Right cardiac atrium (tissue), 5 donors: ENCODE measurements around the gene PRKAR2A. TPM values are rescaled to one million over a fixed set of nuclear protein-coding genes. Genes with fewer than 3 reads are reported as not detected.

Experiments used
- ATAC-seq, 2 donors: fragments of 200-7000 bp; cut with Tn5 transposase; one replicate each; pipeline versions ENCODE4 v1.8.0 to v1.9.1; 2020; ENCODE audit warnings: moderate library complexity in 2 of 2, mild to moderate bottlenecking in 1 of 2
- DNase-seq, 3 donors: peaks; one replicate each; pipeline ENCODE4 v3.0.0-alpha.2; 2020
- H3K27ac ChIP-seq: one replicate; pipeline ENCODE4 v1.5.1; 2013; ENCODE audit warnings: mild to moderate bottlenecking, low read length, control low read depth, moderate library complexity
- H3K27me3 ChIP-seq: one replicate; pipeline ENCODE4 v1.6.1; 2013; ENCODE audit not compliant: control insufficient read depth, insufficient read depth
- H3K4me1 ChIP-seq: one replicate; pipeline ENCODE4 v1.6.1; 2013; ENCODE audit warnings: low read length; ENCODE audit not compliant: control insufficient read depth, insufficient read depth
- H3K4me3 ChIP-seq: one replicate; pipeline ENCODE4 v1.5.1; 2013; ENCODE audit warnings: low read length, control low read depth
- H3K9me3 ChIP-seq: one replicate; pipeline ENCODE4 v1.6.1; 2013; ENCODE audit warnings: low read length; ENCODE audit not compliant: control insufficient read depth
- WGBS: extraction: QIAGEN DNeasy Blood & Tissue Kit; methylation state at CpG from one replicate; pipeline ENCODE4 v1.1.7; 2013; 5-methylcytosine and 5-hydroxymethylcytosine counted together
- intact Hi-C, 4 donors: fragments of 100-400 bp; cut with DNase I; formaldehyde crosslinking; loops; one replicate each; pipeline versions ENCODE4 v1.11.0 to v1.14.0; 2022 to 2023
- polyA plus RNA-seq: library from polyadenylated mRNA; stranded (reverse); fragments of 200-250 nt; gene quantifications from one replicate; pipeline ENCODE4 v1.2.3, GENCODE V29; 2013
- total RNA-seq, 4 donors: library from RNA; stranded (reverse); fragmentation: NEBNext Ultra II Directional; extraction: Animal tissue kit (Norgen Biotek cat#: 25700); gene quantifications; one replicate each; pipeline ENCODE4 v1.2.1, GENCODE V29; 2021
- donor health status: healthy with polysubstance abuse.
- donor health status: DM: no; HTN: yes; CAD: no.
- donor health status: DM: no; HTN: no; CAD: no.
- donor health status: DM: no; HTN: yes; CAD: no; lungs with severe emphysema.
- donor health status: DM: yes; HTN: yes; CAD: no.

PRKAR2A gene
- total and polyA plus RNA-seq, 5 donors: 12.1 to 50.5 (median 43.2) TPM

DNA sequence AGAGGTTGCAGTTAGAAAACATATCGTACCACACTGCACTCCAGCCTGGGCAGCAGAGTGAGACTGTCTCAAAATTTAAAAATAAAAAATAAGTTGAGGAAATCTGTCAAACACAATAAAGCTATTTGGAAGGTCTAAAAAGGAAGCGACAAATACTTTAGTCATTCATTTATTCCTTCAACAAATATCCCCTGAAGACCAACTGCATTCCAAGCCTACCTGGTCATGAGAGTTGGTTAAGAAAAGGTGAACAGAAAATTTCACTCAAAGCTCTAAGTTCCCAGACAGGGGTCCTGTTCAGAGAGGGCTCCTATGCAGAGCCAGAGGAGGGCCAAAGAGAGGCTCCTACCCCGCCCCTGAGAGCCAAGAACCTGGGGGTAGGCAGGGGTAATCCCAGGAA is 15.4 kb upstream of the PRKAR2A start:
- Histone ChIP-seq H3K9me3 (no peaks in the 10 kb centered on the region), H3K4me3 (no peak overlapping the region), H3K27me3 (no peaks in the 10 kb centered on the region), H3K27ac (no peak overlapping the region), H3K4me1 (no peaks in the 10 kb centered on the region)
- ATAC-seq: no peak
- intact Hi-C loops: no loop called here
- DNase-seq: no peak
- WGBS: 98% methylated on average over 3 of the region's 3 CpGs

DNA sequence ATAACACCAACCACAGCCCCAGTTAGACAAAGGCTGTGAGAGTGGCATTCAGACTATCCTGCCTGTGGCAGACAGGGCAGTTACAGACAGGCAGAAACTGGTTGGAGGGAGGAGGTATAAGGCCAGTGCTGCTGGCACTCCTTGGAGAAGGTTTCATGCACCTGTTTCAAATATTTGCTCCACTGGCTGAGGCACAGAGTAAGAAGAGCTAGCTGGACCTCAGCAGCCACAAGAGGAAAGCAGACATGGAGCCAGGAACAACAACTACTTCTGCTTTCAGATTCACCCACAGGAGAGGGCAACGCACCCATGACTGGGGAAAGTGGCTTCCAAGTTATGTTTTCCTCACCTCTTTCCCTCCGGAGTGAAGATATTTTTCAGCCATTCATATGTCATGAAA is 11.5 kb upstream of the PRKAR2A start:
- intact Hi-C loops: no loop called here
- no peaks in the 10 kb centered on the region for H3K4me1 ChIP-seq
- no peak for DNase-seq
- ATAC-seq: no peak
- WGBS: 77% methylated on average over 2 of the region's 2 CpGs
- H3K27ac ChIP-seq: no peak overlapping the region
- H3K9me3 ChIP-seq: no peaks in the 10 kb centered on the region
- no peak overlapping the region for H3K4me3 ChIP-seq
- no peaks in the 10 kb centered on the region for H3K27me3 ChIP-seq

DNA sequence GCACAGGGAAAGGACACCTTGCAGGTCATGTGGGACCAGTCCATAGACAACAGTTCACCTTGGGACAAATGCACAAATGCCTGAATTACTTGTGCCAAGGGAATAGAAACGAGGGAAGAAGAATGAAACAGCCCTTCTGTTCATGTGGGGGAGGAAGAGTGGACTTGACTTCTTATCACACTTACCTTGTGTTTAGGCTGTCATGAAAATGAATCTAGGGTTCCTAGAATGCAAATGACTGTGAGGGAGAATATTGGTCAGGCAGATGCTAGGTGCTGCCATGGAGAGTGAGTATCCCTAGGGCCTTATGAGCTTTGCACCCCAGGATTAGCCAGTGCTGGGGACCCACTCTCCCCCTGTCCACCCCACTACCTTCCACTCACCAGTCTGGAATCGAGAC is 11.0 kb upstream of the PRKAR2A start:
- no peak overlapping the region for H3K4me3 ChIP-seq
- intact Hi-C loops: no loop called here
- peak in 1 of 2 donors; percentile 29 for ATAC-seq

DNA sequence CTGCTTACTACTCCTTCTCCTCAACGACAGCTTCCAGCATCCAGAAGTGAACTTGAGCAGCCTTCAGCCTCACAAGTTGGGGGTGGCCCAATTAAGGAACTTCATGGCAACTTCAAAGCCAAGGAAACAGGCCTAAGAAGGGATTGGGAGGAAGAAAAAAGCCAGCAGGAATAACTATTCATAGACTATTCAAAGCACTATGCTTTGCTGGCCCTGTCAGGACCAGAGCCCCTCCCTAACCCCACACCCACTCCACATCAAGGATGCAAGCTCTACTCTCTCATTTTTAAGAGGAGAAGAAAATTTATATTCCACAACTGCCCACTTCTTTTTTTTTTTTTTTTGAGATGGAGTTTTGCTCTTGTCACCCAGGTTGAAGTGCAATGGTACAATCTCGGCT is 10.0 kb upstream of the PRKAR2A start:
- Histone ChIP-seq H3K27me3 (no peaks in the 10 kb centered on the region), H3K9me3 (no peaks in the 10 kb centered on the region), H3K27ac (no peak overlapping the region), H3K4me1 (no peaks in the 10 kb centered on the region), H3K4me3 (no peak overlapping the region)
- intact Hi-C loops: no loop called here
- DNase-seq: no peak
- 79% methylated on average over 2 of the region's 2 CpGs for WGBS
- no peak for ATAC-seq

More for the DNA sequence above, 11.0 kb upstream of the PRKAR2A start:
- no peak overlapping the region for H3K27ac ChIP-seq
- no peaks in the 10 kb centered on the region for H3K4me1 ChIP-seq
- no peak for DNase-seq
- WGBS: 84% methylated on average over 2 of the region's 2 CpGs
- no peaks in the 10 kb centered on the region for H3K9me3 ChIP-seq
- H3K27me3 ChIP-seq: no peaks in the 10 kb centered on the region

DNA sequence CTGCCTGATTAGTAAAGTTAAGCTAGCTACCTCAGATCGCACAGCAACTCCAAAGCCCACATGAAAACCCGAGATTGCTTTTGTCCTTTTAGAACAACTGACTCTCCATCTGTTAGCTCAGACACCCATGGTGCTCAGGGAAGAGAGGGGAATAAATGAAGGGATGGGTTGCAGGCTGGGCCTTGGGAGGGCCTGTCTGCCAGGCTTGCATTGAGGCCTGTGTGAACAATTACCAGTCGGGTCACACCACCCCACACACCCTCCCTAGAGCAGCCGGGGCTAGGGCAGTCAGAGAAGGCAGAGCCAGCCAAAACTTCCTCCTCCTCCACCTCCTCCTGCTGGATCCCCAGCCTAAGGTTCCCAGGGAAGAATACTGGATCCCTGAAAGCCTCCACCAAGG is 8.8 kb upstream of the PRKAR2A start:
- no peaks in the 10 kb centered on the region for H3K4me1 ChIP-seq
- ATAC-seq: no peak

DNA sequence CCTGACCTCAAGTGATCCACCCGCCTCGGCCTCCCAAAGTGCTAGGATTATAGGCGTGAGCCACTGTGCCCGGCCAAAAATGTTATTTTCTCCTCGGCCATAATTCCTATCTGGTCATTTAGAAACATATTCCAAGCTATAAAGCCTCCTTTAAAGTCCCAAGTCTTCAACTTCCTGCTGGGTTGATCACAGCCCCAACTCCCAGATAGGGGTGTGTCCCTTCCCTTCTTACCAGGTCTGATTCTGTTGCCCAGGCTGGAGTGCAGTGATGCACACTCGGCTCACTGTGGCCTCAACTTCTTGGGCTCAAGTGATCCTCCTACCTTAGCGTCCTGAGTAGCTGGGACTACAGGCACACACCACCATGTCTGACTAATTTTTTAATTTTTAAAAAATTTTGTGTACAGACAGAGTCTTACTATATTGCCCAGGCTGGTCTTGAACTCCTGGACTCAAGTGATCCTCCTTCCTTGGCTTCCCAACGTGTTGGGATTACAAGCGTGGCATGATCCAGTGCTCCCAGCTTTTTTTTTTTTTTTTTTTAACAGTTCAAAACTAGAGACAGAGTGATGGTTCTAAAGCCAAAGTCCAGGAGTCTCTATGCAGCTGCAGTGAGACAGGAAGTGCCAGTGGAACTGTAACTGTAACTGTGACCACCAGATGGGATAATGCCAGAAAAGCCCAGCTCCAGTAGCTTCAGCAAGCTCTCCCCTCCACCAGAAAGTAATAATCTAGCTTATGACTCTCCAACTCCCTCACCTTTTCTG is 8.2 kb upstream of the PRKAR2A start:
- WGBS: 85% methylated on average over 9 of the region's 9 CpGs
- H3K4me3 ChIP-seq: no peak overlapping the region
- no peaks in the 10 kb centered on the region for H3K4me1 ChIP-seq
- intact Hi-C loops: no loop called here
- H3K27ac ChIP-seq: no peak overlapping the region
- no peak for DNase-seq
- no peaks in the 10 kb centered on the region for H3K9me3 ChIP-seq
- H3K27me3 ChIP-seq: no peaks in the 10 kb centered on the region
- ATAC-seq: no peak

More for the DNA sequence above, 8.8 kb upstream of the PRKAR2A start:
- Histone ChIP-seq H3K27me3 (no peaks in the 10 kb centered on the region), H3K27ac (no peak overlapping the region), H3K4me3 (no peak overlapping the region), H3K9me3 (no peaks in the 10 kb centered on the region)
- WGBS: 60% methylated on average over 4 of the region's 4 CpGs
- no peak for DNase-seq
- intact Hi-C loops: no loop called here

DNA sequence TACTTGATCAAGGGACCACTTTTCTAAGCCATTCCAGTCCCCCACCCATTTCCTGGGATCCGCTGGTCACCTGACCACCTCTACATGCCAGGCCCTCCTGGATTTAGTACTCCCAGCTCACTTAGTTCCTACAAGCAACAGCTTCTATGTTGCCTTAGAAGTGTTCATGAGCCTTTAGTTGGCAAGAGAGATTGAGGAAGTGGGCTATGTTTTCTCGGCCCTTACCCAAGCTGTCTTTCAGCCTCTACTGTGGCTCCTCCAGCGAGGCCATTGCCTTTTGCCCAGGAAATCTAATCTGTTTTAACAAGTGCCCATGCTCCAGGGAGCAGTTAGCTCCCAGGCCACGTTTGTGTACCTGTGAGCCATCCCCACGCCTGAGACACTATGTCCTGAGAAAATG is 4.5 kb upstream of the PRKAR2A start:
- H3K27ac ChIP-seq: no peak overlapping the region

DNA sequence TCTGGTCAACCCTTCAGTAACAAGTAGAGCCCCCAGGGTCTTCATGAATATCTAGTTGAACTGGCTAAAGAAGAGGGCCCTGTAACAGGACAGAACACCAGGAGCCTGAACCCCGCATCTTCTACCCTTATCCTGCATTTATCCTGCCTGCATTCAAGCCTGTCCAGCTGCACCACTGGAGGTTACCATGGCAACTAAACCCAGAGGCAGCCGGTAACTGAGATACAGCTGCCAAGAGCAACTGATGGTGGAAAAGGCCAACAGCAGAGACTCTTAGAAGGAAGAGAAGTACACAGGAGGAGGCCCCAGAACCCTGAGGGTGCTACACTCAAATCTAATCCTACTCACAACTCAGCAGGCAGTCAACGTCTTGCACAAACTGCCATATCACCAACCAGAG is 3.7 kb upstream of the PRKAR2A start:
- Histone ChIP-seq H3K27ac (no peak overlapping the region), H3K4me1 (no peaks in the 10 kb centered on the region), H3K9me3 (no peaks in the 10 kb centered on the region), H3K27me3 (no peaks in the 10 kb centered on the region), H3K4me3 (no peak overlapping the region)
- intact Hi-C loops: no loop called here
- ATAC-seq (no peak), DNase-seq (no peak)
- WGBS: 47% methylated on average over 3 of the region's 3 CpGs

More for the DNA sequence above, 4.5 kb upstream of the PRKAR2A start:
- Histone ChIP-seq H3K4me3 (no peak overlapping the region), H3K27me3 (no peaks in the 10 kb centered on the region), H3K4me1 (no peaks in the 10 kb centered on the region), H3K9me3 (no peaks in the 10 kb centered on the region)
- DNase-seq (no peak), ATAC-seq (no peak)
- intact Hi-C loops: no loop called here
- 88% methylated on average over 5 of the region's 5 CpGs for WGBS

DNA sequence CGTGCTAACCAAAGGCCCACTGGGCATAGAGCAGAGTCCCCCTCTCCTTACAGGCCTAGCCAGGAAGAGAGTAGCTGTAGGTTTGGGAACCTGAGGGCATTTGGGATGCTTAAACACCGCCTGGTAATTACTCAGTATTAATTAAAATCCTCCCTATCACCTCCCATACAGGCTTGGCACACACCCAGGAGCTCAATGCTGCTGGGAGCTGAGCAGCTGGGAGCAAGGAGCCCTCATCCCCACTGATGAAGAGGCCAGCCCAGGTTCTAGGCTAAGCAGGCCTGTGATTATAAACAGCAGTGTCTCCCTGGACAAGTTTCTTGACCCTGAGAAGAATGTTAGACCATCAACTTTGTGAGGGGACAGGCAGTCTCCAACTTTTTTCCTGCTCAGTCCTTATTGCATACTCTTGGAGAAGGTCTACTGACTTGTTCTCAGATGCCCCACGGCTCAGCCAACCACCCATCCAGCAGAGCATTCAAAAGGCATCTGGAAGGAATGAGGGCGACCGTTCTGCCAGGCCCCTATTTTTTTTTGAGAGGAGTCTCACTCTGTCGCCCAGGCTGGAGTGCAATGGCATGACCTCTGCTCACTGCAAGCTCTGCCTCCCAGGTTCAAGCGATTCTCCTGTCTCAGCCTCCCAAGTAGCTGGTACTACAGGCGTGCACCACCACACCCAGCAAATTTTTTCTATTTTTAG is 1.3 kb upstream of the PRKAR2A start:
- Histone ChIP-seq H3K9me3 (no peaks in the 10 kb centered on the region), H3K4me1 (peaks cover 1% of the 10 kb centered on the region), H3K27ac (no peak overlapping the region), H3K27me3 (no peaks in the 10 kb centered on the region), H3K4me3 (no peak overlapping the region)
- ATAC-seq (no peak), DNase-seq (no peak)
- 97% methylated on average over 8 of the region's 8 CpGs for WGBS
- intact Hi-C loops: no loop called here

DNA sequence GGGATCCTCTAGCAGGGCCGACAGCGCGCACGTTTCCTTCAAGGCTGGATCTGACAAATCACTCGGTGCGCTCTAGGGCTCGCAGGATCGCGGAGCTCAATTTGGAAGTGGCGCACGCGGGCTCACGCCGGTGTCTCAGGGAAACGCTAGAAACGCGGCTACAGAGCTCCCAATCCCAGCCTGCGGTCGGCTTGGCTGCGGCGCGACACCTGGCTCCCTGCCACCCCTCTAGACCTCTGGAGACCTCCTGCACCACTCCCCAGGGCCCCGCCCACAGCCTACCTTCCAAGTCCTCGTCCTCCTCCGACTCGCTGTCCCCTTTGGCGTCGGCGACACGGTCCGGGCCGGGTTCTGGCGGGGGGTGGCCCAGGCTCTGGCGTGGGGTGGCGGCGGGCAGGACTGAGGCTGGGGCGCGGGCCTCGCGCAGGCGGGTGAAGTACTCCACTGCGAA is 596 bp downstream of the PRKAR2A start:
- intact Hi-C loops: no loop called here
- Histone ChIP-seq H3K4me3 (peak overlapping the region; percentile 52), H3K9me3 (no peaks in the 10 kb centered on the region), H3K4me1 (peaks cover 1% of the 10 kb centered on the region), H3K27me3 (no peaks in the 10 kb centered on the region), H3K27ac (peak overlapping the region; percentile 82)
- peak; percentile 88 to 93 (median 93) for DNase-seq
- WGBS: under 1% methylated on average over 42 of the region's 42 CpGs
- peak; percentile 81 to 82 for ATAC-seq

DNA sequence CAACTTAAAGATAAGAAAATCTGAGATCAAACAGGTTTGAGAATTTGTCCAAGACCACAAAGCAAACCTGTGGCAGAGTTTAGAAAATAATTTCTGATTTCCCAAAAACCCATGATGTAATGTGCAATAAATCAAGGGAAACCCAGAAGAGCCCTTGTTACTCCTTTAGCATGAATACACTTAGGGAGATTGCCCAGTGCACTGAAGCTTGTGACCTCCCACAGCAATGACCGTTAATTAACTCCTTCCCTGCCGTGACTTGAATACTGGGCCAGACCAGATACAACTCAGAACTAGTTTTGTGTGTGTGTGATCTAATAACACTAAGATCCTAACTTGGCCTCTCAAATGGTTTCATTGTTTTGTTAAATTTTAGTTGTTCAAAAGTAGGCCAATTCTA is 2.5 kb downstream of the PRKAR2A start:
- DNase-seq: no peak
- no peaks in the 10 kb centered on the region for H3K27me3 ChIP-seq
- H3K4me1 ChIP-seq: peaks cover 1% of the 10 kb centered on the region
- intact Hi-C loops: no loop called here
- WGBS: 29% methylated on average over 2 of the region's 2 CpGs
- no peaks in the 10 kb centered on the region for H3K9me3 ChIP-seq
- H3K4me3 ChIP-seq: peak overlapping the region; percentile 36
- no peak for ATAC-seq
- no peak overlapping the region for H3K27ac ChIP-seq
